IPS-18c (cell line): Measurements from ENCODE around the gene STIM2.

Source experiments
- H3K4me3 ChIP-seq: 2 replicates; pipeline ENCODE4 v1.7.0; 2013; ENCODE audit warnings: low read depth, mild to moderate bottlenecking, low read length, moderate library complexity; ENCODE audit not compliant: insufficient read depth
- H3K9me3 ChIP-seq: one replicate; pipeline ENCODE4 v1.6.1; 2013; ENCODE audit warnings: mild to moderate bottlenecking, low read length, moderate library complexity; ENCODE audit not compliant: control insufficient read depth, insufficient read depth

Gene STIM2

GRCh38 chr4:26996745-26997144, 136.1 kb downstream of the STIM2 start:
- H3K9me3 ChIP-seq = no peaks in the 10 kb centered on the region

GRCh38 chr4:26999689-27000088, 139.0 kb downstream of the STIM2 start:
- Histone ChIP-seq H3K4me3 (no peak overlapping the region), H3K9me3 (no peaks in the 10 kb centered on the region)

More at GRCh38 chr4:26996745-26997144, 136.1 kb downstream of the STIM2 start:
- H3K4me3 ChIP-seq = no peak overlapping the region

GRCh38 chr4:27000122-27000521, 139.5 kb downstream of the STIM2 start:
- H3K9me3 ChIP-seq = no peaks in the 10 kb centered on the region
- H3K4me3 ChIP-seq = no peak overlapping the region

GRCh38 chr4:27000820-27001219, 140.2 kb downstream of the STIM2 start:
- Histone ChIP-seq H3K4me3 (no peak overlapping the region), H3K9me3 (no peaks in the 10 kb centered on the region)

- no peaks in the 10 kb centered on the region for H3K9me3 ChIP-seq
- no peak overlapping the region for H3K4me3 ChIP-seq
These were observed 140.9 kb downstream of the STIM2 start for GRCh38 chr4:27001398-27002164.

- H3K9me3 ChIP-seq = no peaks in the 10 kb centered on the region
- H3K4me3 ChIP-seq = no peak overlapping the region
These were observed 143.0 kb downstream of the STIM2 start for GRCh38 chr4:27003642-27004113.

GRCh38 chr4:27005501-27005900, 144.9 kb downstream of the STIM2 start:
- Histone ChIP-seq H3K9me3 (no peaks in the 10 kb centered on the region), H3K4me3 (no peak overlapping the region)

- H3K9me3 ChIP-seq = no peaks in the 10 kb centered on the region
- no peak overlapping the region for H3K4me3 ChIP-seq
These were observed 145.4 kb downstream of the STIM2 start for GRCh38 chr4:27005905-27006590.

GRCh38 chr4:27006646-27007045, 146.0 kb downstream of the STIM2 start:
- H3K4me3 ChIP-seq = no peak overlapping the region
- no peaks in the 10 kb centered on the region for H3K9me3 ChIP-seq

GRCh38 chr4:27007507-27007906, 146.9 kb downstream of the STIM2 start:
- H3K9me3 ChIP-seq = no peaks in the 10 kb centered on the region
- H3K4me3 ChIP-seq = no peak overlapping the region

- H3K9me3 ChIP-seq = no peaks in the 10 kb centered on the region
These were observed 148.0 kb downstream of the STIM2 start for GRCh38 chr4:27008679-27009078.

GRCh38 chr4:27009539-27009938, 148.9 kb downstream of the STIM2 start:
- H3K4me3 ChIP-seq = no peak overlapping the region
- no peaks in the 10 kb centered on the region for H3K9me3 ChIP-seq

More at GRCh38 chr4:27008679-27009078, 148.0 kb downstream of the STIM2 start:
- H3K4me3 ChIP-seq = no peak overlapping the region

GRCh38 chr4:27010334-27010940, 149.8 kb downstream of the STIM2 start:
- H3K4me3 ChIP-seq = no peak overlapping the region
- no peaks in the 10 kb centered on the region for H3K9me3 ChIP-seq

GRCh38 chr4:27011401-27011800, 150.8 kb downstream of the STIM2 start:
- no peaks in the 10 kb centered on the region for H3K9me3 ChIP-seq
- no peak overlapping the region for H3K4me3 ChIP-seq

- Histone ChIP-seq H3K9me3 (no peaks in the 10 kb centered on the region), H3K4me3 (no peak overlapping the region)
These were observed 152.4 kb downstream of the STIM2 start for GRCh38 chr4:27013012-27013411.

- no peaks in the 10 kb centered on the region for H3K9me3 ChIP-seq
- no peak overlapping the region for H3K4me3 ChIP-seq
These were observed 155.9 kb downstream of the STIM2 start for GRCh38 chr4:27016551-27016950.

- H3K9me3 ChIP-seq = no peaks in the 10 kb centered on the region
- no peak overlapping the region for H3K4me3 ChIP-seq
These were observed 157.0 kb downstream of the STIM2 start for GRCh38 chr4:27017623-27018022.

- H3K9me3 ChIP-seq = no peaks in the 10 kb centered on the region
- H3K4me3 ChIP-seq = no peak overlapping the region
These were observed 157.4 kb downstream of the STIM2 start for GRCh38 chr4:27018076-27018475.
